PFSK-1 (cell line): Measurements from ENCODE around the gene ADCY2.

Experiments used
- FOXP2 ChIP-seq: optimal IDR thresholded peaks from 2 replicates; pipeline ENCODE3; 2011; ENCODE audit warnings: borderline replicate concordance, control low read depth, inconsistent platforms; ENCODE audit not compliant: insufficient read depth; ENCODE audit errors: extremely low read length, extremely low read depth
- POLR2AphosphoS5 ChIP-seq: IDR thresholded peaks from 2 replicates; pipeline ENCODE4 v1.6.1; 2012; ENCODE audit warnings: low read depth, mild to moderate bottlenecking, control low read depth, low read length, moderate library complexity
- REST ChIP-seq, 2 experiments: IDR thresholded peaks; 2 replicates each; pipeline versions ENCODE4 v1.6.1 to v1.8.0; 2011 to 2012; ENCODE audit warnings: low read depth in 2 of 2, low read length in 2 of 2, control low read depth in 1 of 2, inconsistent platforms in 1 of 2, mild to moderate bottlenecking in 1 of 2, moderate library complexity in 1 of 2; ENCODE audit not compliant: insufficient read depth in 1 of 2
- SIN3A ChIP-seq: IDR thresholded peaks from 2 replicates; pipeline ENCODE4 v1.6.1; 2012; ENCODE audit warnings: mild to moderate bottlenecking, low read length, moderate library complexity, borderline replicate concordance; ENCODE audit not compliant: insufficient read depth
- TAF1 ChIP-seq: IDR thresholded peaks from 2 replicates; pipeline ENCODE4 v1.6.1; 2012; ENCODE audit warnings: low read length, control low read depth, borderline replicate concordance; ENCODE audit not compliant: insufficient read depth

ADCY2 gene

GRCh38 chr5:7754997-7755596 lies 359.2 kb downstream of the ADCY2 start:
- TF ChIP-seq REST (IDR thresholded peaks at IDR 0.05; ENCODE audit: insufficient read depth in 1 of 2, low read depth in 2 of 2, low read length in 2 of 2) = no peak
- no peak for TF ChIP-seq SIN3A
- no peak for TF ChIP-seq TAF1
- TF ChIP-seq POLR2AphosphoS5 = no peak
- no peak for TF ChIP-seq FOXP2

- TF ChIP-seq POLR2AphosphoS5 (no peak), SIN3A (no peak), REST (IDR thresholded peaks at IDR 0.05; ENCODE audit: insufficient read depth in 1 of 2, low read depth in 2 of 2, low read length in 2 of 2) (no peak), FOXP2 (no peak), TAF1 (no peak)
These were observed 360.0 kb downstream of the ADCY2 start for GRCh38 chr5:7755958-7756357.

GRCh38 chr5:7756453-7756852 lies 360.5 kb downstream of the ADCY2 start:
- no peak for TF ChIP-seq REST (IDR thresholded peaks at IDR 0.05; ENCODE audit: insufficient read depth in 1 of 2, low read depth in 2 of 2, low read length in 2 of 2)
- TF ChIP-seq POLR2AphosphoS5 = no peak
- no peak for TF ChIP-seq FOXP2
- TF ChIP-seq SIN3A = no peak
- no peak for TF ChIP-seq TAF1

GRCh38 chr5:7759257-7759871 lies 363.4 kb downstream of the ADCY2 start:
- no peak for TF ChIP-seq SIN3A
- no peak for TF ChIP-seq REST (IDR thresholded peaks at IDR 0.05; ENCODE audit: insufficient read depth in 1 of 2, low read depth in 2 of 2, low read length in 2 of 2)
- TF ChIP-seq POLR2AphosphoS5 = no peak
- no peak for TF ChIP-seq FOXP2
- no peak for TF ChIP-seq TAF1

GRCh38 chr5:7759951-7760580 lies 364.1 kb downstream of the ADCY2 start:
- TF ChIP-seq POLR2AphosphoS5 (no peak), SIN3A (no peak), REST (IDR thresholded peaks at IDR 0.05; ENCODE audit: insufficient read depth in 1 of 2, low read depth in 2 of 2, low read length in 2 of 2) (no peak), FOXP2 (no peak), TAF1 (no peak)
